Activated CD4-positive, alpha-beta memory T cell treated with anti-CD3 and anti-CD28 coated beads for 36 hours (primary cell): Measurements from ENCODE around the gene CCDC81. TPM values are rescaled to one million over a fixed set of nuclear protein-coding genes. Genes with fewer than 3 reads are reported as not detected.
"Not testable (repeated sequence)": the region's sequence is repeated elsewhere in the genome, so short reads cannot be mapped to it uniquely, and the experiment has no call there.

Experiments
- CTCF ChIA-PET: fragments of 350-600 bp; sonication (Branson Sonifier 250); formaldehyde crosslinking; loops from one replicate; lab custom pipeline; 2021; ENCODE audit warnings: antibody characterized with exemption, inconsistent platforms; lab: Charles Lee
- POLR2A ChIA-PET: fragments of 350-600 bp; sonication (Branson Sonifier 250); formaldehyde crosslinking; loops from one replicate; lab custom pipeline; 2021; ENCODE audit warnings: antibody characterized with exemption; lab: Charles Lee
- DNase-seq: peaks from one replicate; pipeline ENCODE4 v3.0.0-alpha.2; 2020
- H3K27ac Mint-ChIP-seq: one replicate; pipeline ENCODE4 v1.8.0; 2021; ENCODE audit warnings: mixed read lengths
- H3K27me3 Mint-ChIP-seq: one replicate; pipeline ENCODE4 v1.8.0; 2021; ENCODE audit warnings: mixed read lengths
- H3K36me3 Mint-ChIP-seq: one replicate; pipeline ENCODE4 v1.8.0; 2021; ENCODE audit warnings: mixed read lengths
- H3K4me1 Mint-ChIP-seq: one replicate; pipeline ENCODE4 v1.8.0; 2021; ENCODE audit warnings: low read depth, mixed read lengths
- H3K4me3 Mint-ChIP-seq: one replicate; pipeline ENCODE4 v1.8.0; 2021; ENCODE audit warnings: mild to moderate bottlenecking, mixed read lengths
- H3K9me3 Mint-ChIP-seq: one replicate; pipeline ENCODE4 v1.8.0; 2021; ENCODE audit warnings: mixed read lengths
- intact Hi-C: fragments of 100-400 bp; cut with micrococcal nuclease; formaldehyde crosslinking; loops from one replicate; pipeline ENCODE4 v1.15.1; 2023
- total RNA-seq, 2 experiments: library from RNA; stranded (reverse); gene quantifications; one replicate each; pipeline ENCODE4 v1.2.3, GENCODE V29; 2021

CCDC81 gene
- total RNA-seq, 2 experiments from 2014 or later = 0.83 to 0.90 TPM

DNA sequence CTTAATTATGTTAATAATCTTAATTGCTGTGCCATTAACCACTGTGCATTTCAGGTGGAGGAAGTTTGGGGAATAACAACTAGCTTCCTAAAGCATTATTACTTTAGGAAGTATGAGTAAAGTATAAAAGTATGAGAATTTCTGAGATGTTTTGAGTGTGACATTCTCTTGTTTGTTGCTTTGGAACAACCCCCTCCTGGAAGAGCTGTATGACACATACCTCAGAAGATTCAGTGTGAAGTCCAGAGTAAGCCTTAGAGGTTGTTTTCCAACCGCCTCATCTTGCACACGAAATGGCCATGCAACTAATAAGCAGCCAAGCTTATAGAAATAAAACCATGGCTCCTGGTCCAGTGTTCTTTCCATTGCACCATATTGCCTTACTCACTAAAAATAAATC, 21.7 kb downstream of the CCDC81 start:
- CTCF ChIA-PET = no interaction called here
- no peak overlapping the region for H3K27ac Mint-ChIP-seq
- no peak overlapping the region for H3K4me3 Mint-ChIP-seq

DNA sequence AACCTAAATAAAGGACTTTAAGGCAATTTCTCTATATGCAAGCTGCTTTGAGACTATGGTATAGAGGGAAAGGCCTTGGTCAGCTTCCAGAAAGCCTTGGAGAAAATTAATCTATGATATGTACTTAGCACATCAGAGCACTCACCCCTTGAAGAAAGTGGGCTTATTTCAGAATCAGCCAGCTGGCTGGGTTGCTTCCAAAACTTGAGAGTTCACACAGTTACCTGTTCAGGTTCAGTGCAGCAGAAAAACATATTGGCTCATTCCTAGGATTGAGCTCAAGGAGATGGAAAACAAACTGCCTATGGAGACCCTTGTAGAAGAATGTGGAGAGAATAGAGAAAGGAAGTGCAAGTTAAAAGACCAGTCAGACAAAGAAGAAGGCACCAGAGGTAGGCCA, 22.7 kb downstream of the CCDC81 start:
- H3K4me1 Mint-ChIP-seq = no peaks in the 10 kb centered on the region
- H3K9me3 Mint-ChIP-seq = no peaks in the 10 kb centered on the region
- intact Hi-C loops = no loop called here
- peaks cover 1% of the 10 kb centered on the region for H3K36me3 Mint-ChIP-seq
- no peaks in the 10 kb centered on the region for H3K27me3 Mint-ChIP-seq
- H3K27ac Mint-ChIP-seq = no peak overlapping the region
- no peak for DNase-seq
- no peak overlapping the region for H3K4me3 Mint-ChIP-seq
- ChIA-PET POLR2A (no interaction called here), CTCF (no interaction called here)

More for the DNA sequence above, 21.7 kb downstream of the CCDC81 start:
- no peaks in the 10 kb centered on the region for H3K4me1 Mint-ChIP-seq
- no peaks in the 10 kb centered on the region for H3K9me3 Mint-ChIP-seq
- no peaks in the 10 kb centered on the region for H3K27me3 Mint-ChIP-seq
- intact Hi-C loops = no loop called here
- POLR2A ChIA-PET = no interaction called here
- no peak for DNase-seq
- peaks cover 1% of the 10 kb centered on the region for H3K36me3 Mint-ChIP-seq

DNA sequence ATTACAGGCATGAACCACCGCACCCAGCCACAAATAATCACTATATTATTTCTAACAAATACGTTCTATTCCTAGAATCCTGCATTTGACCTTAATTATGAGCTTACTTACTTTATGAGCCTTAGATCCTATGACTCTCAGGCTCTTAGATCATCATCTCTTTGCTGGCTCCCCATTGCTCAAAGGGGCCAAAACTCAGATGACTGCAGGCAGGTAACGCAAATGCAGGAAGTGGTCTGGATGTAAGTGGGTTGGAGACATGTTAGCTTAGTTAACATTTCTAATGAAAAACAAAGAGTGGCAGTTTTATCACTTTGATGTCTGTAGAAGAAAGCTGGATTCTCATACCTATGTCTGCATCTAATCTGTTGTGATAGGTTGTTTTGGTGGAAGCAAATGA, 23.4 kb downstream of the CCDC81 start:
- Mint-ChIP-seq H3K27me3 (no peaks in the 10 kb centered on the region), H3K4me3 (no peak overlapping the region), H3K9me3 (no peaks in the 10 kb centered on the region), H3K27ac (no peak overlapping the region), H3K4me1 (no peaks in the 10 kb centered on the region), H3K36me3 (peaks cover 1% of the 10 kb centered on the region)
- no peak for DNase-seq
- ChIA-PET POLR2A (no interaction called here), CTCF (interaction anchor here (0.6 kb wide), 1 partner anchor 517 kb away, joined by 7 read pairs; no protein-coding TSS in a partner anchor)
- intact Hi-C loops = no loop called here

DNA sequence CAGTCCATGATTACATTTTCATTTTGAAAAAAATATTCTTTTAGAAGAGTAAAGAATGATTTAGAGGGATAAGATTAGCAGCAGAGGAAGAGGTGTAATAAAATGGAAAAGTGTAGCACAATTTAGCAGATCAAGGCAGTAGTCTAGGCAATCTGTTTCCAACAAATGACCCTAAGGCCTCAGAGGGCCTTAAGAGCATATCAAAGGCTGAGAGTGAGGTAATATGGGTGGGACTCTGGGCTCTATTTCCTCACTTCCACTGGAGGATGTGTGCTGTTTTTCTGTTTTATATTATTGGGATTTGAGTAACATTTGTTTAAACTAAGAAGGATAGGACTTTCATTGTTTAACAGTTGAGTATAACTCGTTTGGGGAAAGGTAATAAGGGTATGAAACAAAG, 28.8 kb downstream of the CCDC81 start:
- H3K36me3 Mint-ChIP-seq = no peaks in the 10 kb centered on the region
- no peaks in the 10 kb centered on the region for H3K27me3 Mint-ChIP-seq
- H3K9me3 Mint-ChIP-seq = no peaks in the 10 kb centered on the region
- intact Hi-C loops = no loop called here
- H3K4me3 Mint-ChIP-seq = no peak overlapping the region
- ChIA-PET CTCF (no interaction called here), POLR2A (no interaction called here)
- H3K4me1 Mint-ChIP-seq = no peaks in the 10 kb centered on the region
- DNase-seq = no peak
- H3K27ac Mint-ChIP-seq = no peak overlapping the region

DNA sequence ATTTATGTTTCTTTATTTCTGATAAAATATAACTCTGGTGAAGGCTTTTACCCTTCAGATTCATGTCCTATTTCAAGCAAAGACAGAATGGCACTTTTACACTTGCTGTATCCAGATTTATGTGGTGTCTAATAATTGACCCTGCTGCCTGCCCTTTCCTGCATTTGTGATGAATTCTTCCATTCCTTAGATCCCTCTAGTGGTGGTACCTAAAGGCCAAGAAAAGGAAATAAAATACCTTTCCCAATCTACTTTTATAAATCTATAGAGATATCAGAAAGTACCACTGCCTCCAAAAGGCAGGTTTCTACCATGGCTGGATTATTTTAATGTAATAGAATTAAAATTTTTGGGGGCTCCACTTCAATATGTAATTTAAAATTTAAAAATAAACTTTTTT, 34.2 kb downstream of the CCDC81 start:
- Mint-ChIP-seq H3K4me1 (no peaks in the 10 kb centered on the region), H3K36me3 (no peaks in the 10 kb centered on the region), H3K27me3 (no peaks in the 10 kb centered on the region), H3K27ac (no peak overlapping the region), H3K9me3 (no peaks in the 10 kb centered on the region), H3K4me3 (no peak overlapping the region)
- CTCF ChIA-PET = no interaction called here
- intact Hi-C loops = no loop called here
- DNase-seq = no peak
- POLR2A ChIA-PET = no interaction called here

DNA sequence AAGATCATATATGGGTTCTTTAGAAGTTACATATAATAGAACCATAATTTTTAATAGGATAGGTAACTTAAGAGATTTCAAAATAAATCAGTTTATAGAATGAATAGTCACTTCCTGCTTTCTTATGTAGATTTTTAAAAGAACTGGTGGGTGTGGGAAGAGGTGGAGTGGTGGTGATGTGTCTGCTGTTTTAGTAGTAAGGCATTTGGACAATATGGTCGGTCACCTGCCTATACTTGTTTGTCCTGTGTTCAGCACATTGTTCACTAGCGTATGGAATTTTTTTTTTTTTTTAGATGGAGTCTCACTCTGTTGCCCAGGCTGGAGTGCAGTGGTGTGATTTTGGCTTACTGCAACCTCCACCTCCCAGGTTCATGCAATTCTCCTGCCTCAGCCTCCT, 39.3 kb downstream of the CCDC81 start:
- POLR2A ChIA-PET = no interaction called here
- no peaks in the 10 kb centered on the region for H3K27me3 Mint-ChIP-seq
- no peak for DNase-seq
- no peaks in the 10 kb centered on the region for H3K36me3 Mint-ChIP-seq
- H3K4me1 Mint-ChIP-seq = peaks cover 6% of the 10 kb centered on the region
- H3K27ac Mint-ChIP-seq = no peak overlapping the region
- CTCF ChIA-PET = no interaction called here
- H3K9me3 Mint-ChIP-seq = no peaks in the 10 kb centered on the region
- H3K4me3 Mint-ChIP-seq = no peak overlapping the region
- intact Hi-C loops = loop anchor here (10.0 kb wide), 2 partner anchors 199 to 559 kb away; partner anchors contain the start of gene CCDC83

DNA sequence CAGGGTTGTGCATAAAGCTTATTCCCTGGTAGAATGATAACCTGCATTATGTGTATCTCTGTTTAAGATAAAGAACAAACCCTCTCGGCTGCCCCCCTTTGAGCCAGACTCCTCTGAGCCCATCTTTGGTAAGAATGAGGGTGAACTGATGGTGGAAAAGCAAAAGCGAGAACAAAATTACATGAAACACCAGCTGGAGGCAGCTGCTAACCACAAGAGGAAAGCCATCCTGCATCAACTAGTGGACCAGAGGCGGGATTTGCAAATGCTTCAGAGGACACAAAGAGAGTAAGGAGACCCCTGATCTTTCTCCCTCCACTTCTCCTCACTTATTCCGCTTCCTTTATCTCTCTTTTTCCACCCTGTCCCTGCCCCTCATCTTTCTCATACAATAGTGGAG, 40.3 kb downstream of the CCDC81 start:
- Mint-ChIP-seq H3K4me1 (peaks cover 6% of the 10 kb centered on the region), H3K27ac (no peak overlapping the region), H3K27me3 (no peaks in the 10 kb centered on the region), H3K4me3 (no peak overlapping the region), H3K9me3 (no peaks in the 10 kb centered on the region), H3K36me3 (no peaks in the 10 kb centered on the region)
- no peak for DNase-seq
- POLR2A ChIA-PET = no interaction called here
- CTCF ChIA-PET = no interaction called here
- intact Hi-C loops = loop anchor here (5.0 to 10.0 kb wide), 3 partner anchors 200 to 560 kb away; partner anchors contain the start of gene CCDC83

DNA sequence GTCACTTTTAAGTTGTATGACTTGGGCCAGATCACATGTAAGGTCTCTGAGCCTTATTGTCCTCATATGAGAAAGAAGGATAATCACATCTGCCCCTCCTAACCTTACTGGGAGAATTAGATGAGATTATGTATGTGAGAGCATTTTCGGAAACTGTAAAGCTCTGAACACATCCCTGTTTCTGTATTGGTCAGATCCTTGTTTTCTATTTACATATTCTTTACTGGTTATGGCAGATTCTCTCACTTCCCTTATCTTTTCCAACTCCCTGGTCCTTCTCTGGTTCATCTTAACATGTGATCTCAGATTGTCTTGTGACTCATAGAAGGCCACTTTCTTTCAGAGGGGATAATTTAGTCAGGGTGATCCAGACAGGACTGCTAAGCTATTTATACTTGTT, 41.8 kb downstream of the CCDC81 start:
- ChIA-PET CTCF (no interaction called here), POLR2A (no interaction called here)
- Mint-ChIP-seq H3K36me3 (no peaks in the 10 kb centered on the region), H3K27me3 (no peaks in the 10 kb centered on the region), H3K9me3 (no peaks in the 10 kb centered on the region), H3K4me3 (no peak overlapping the region), H3K27ac (no peak overlapping the region), H3K4me1 (peaks cover 6% of the 10 kb centered on the region)
- intact Hi-C loops = loop anchor here (5.0 to 10.0 kb wide), 3 partner anchors 202 to 562 kb away; partner anchors contain the start of gene CCDC83
- no peak for DNase-seq

DNA sequence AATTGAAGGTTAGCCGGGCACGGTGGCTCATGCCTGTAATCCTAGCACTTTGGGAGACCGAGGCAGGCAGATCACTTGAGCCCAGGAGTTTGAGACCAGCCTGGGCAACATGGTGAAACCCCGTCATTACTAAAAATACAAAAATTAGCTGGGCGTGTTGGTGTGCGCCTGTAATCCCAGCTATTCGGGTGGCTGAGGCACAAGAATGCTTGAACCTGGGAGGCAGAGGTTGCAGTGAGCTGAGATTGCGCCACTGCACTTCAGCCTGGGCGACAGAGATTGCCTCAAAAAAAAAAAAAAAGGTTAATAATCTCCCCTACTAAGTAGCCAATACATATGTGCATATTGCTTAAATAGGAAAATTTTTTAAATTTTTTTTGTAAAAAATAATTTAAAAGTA, 42.3 kb downstream of the CCDC81 start:
- intact Hi-C loops = loop anchor here (5.0 to 10.0 kb wide), 3 partner anchors 202 to 562 kb away; partner anchors contain the start of gene CCDC83
- CTCF ChIA-PET = not testable (repeated sequence)

DNA sequence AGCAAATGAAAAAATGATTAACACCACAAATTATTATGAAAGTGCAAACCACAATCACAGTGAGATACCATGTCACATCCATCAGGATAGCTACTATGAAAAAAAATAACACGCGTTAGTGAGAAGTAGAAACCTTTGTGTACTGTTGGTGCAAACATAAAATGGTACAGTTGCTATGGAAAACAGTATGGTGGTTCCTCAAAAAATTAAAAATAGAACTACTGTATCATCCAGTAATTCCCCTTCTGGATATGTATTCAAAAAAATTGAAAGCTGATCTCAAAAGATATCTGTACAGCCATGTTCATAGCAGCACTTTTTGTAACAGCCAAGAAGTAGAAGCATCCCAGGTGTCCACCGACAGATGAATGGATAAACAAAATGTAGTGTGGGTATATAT, 43.4 kb downstream of the CCDC81 start:
- ChIA-PET POLR2A (no interaction called here), CTCF (interaction anchor here (2.6 kb wide), 1 partner anchor 37 kb away, joined by 6 read pairs; no protein-coding TSS in a partner anchor)
- intact Hi-C loops = loop anchor here (5.0 to 10.0 kb wide), 3 partner anchors 203 to 563 kb away; partner anchors contain the start of gene CCDC83
- H3K4me3 Mint-ChIP-seq = no peak overlapping the region
- H3K9me3 Mint-ChIP-seq = no peaks in the 10 kb centered on the region
- peaks cover 6% of the 10 kb centered on the region for H3K4me1 Mint-ChIP-seq
- H3K36me3 Mint-ChIP-seq = no peaks in the 10 kb centered on the region
- no peaks in the 10 kb centered on the region for H3K27me3 Mint-ChIP-seq
- H3K27ac Mint-ChIP-seq = no peak overlapping the region
- no peak for DNase-seq

More for the DNA sequence above, 42.3 kb downstream of the CCDC81 start:
- H3K4me3 Mint-ChIP-seq, H3K27me3 Mint-ChIP-seq, H3K9me3 Mint-ChIP-seq, H3K4me1 Mint-ChIP-seq, DNase-seq, H3K36me3 Mint-ChIP-seq, POLR2A ChIA-PET, H3K27ac Mint-ChIP-seq: not testable (repeated sequence)

DNA sequence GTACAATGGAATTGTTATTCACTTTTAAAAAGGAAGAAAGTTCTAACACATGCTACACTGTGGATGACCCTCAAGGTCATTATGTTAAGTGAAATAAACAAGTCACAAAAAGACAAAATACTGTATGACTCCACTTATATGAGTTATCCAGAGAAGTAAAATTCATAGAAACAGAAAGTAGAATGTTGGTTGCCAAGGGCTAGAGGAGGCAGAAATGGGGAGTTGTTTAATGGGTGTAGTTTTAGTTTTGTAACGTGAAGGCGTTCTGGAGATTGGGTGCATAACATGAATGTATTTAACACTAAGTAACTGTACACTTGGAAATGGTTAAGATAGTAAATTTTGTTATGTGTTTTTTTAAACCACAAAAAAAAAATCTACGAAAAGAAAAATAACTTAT, 43.8 kb downstream of the CCDC81 start:
- ChIA-PET CTCF (interaction anchor here (0.5 to 2.6 kb wide), 6 partner anchors 13 to 757 kb away, joined by 3 to 6 read pairs (median 4); no protein-coding TSS in a partner anchor), POLR2A (interaction anchor here (0.6 kb wide), 1 partner anchor 51 kb away, joined by 3 read pairs; no protein-coding TSS in a partner anchor)
- intact Hi-C loops = loop anchor here (5.0 to 10.0 kb wide), 3 partner anchors 204 to 564 kb away; partner anchors contain the start of gene CCDC83
- Mint-ChIP-seq H3K4me3 (no peak overlapping the region), H3K27me3 (no peaks in the 10 kb centered on the region), H3K36me3 (no peaks in the 10 kb centered on the region), H3K4me1 (peaks cover 6% of the 10 kb centered on the region), H3K9me3 (no peaks in the 10 kb centered on the region), H3K27ac (no peak overlapping the region)
- DNase-seq = no peak

DNA sequence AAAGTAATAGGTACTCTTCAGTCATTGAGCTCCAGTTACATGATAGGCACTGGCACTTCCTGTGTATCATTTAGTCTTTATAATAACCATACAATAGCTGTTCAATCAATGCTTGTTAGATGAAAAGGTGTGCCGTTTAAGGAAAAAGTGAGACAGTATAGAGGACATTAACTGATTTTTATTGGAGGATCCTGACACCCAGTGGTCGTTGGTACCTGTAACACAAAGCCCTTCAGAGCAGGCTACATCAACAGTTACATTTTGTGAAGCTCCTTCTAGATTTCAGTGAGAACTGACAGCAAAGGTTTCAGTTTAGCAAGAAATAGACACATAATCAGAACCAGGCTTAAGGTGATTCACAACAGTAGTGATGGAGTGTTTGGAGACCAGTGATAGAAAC, 44.2 kb downstream of the CCDC81 start:
- H3K27me3 Mint-ChIP-seq = no peaks in the 10 kb centered on the region
- peak; percentile 12 for DNase-seq
- ChIA-PET POLR2A (interaction anchor here (0.6 kb wide), 1 partner anchor 52 kb away, joined by 3 read pairs; no protein-coding TSS in a partner anchor), CTCF (interaction anchor here (0.5 to 2.6 kb wide), 8 partner anchors 13 to 758 kb away, joined by 3 to 6 read pairs (median 4); no protein-coding TSS in a partner anchor)
- H3K36me3 Mint-ChIP-seq = no peaks in the 10 kb centered on the region
- H3K9me3 Mint-ChIP-seq = no peaks in the 10 kb centered on the region
- peaks cover 6% of the 10 kb centered on the region for H3K4me1 Mint-ChIP-seq
- intact Hi-C loops = loop anchor here (5.0 to 10.0 kb wide), 3 partner anchors 204 to 564 kb away; partner anchors contain the start of gene CCDC83
- H3K27ac Mint-ChIP-seq = no peak overlapping the region
- no peak overlapping the region for H3K4me3 Mint-ChIP-seq

DNA sequence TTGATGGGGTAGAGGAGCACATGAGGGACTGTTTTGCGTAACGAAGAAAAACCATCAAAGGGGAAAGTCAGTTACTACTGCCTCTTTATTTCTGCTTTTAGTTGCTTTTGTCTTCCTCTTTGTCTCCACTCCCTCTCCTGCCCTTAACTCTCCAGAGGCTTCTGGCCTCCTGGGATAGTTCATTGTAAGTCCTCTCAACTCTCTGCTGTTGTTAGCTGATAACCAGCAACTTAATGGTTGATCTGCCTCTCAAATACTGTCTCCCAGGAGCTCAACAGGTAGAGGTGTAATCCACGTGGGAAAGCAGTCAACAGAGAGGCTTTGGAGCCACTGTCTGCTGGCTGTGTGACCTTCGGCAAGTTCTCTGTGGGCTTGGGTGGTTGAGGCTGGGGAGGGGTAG, 47.3 kb downstream of the CCDC81 start:
- POLR2A ChIA-PET = no interaction called here
- intact Hi-C loops = no loop called here
- Mint-ChIP-seq H3K9me3 (peaks cover 8% of the 10 kb centered on the region), H3K27me3 (no peaks in the 10 kb centered on the region), H3K4me1 (peaks cover 6% of the 10 kb centered on the region), H3K36me3 (peaks cover 7% of the 10 kb centered on the region), H3K27ac (no peak overlapping the region), H3K4me3 (no peak overlapping the region)
- CTCF ChIA-PET = no interaction called here
- no peak for DNase-seq
